Hippocampal formation (tissue), 2 donors: ENCODE data around the gene CACNA1C.
"Not testable (repeated sequence)": the region's sequence is repeated elsewhere in the genome, so short reads cannot be mapped to it uniquely, and the experiment has no call there.

ENCODE experiments used
- DNase-seq, 2 donors: peaks; one replicate each; lab custom pipeline; 2025; lab: John Stamatoyannopoulos, UW

CACNA1C gene

GRCh38 chr12:2485681-2486080, 432.9 kb downstream of the CACNA1C start:
- no peak for DNase-seq

DNA sequence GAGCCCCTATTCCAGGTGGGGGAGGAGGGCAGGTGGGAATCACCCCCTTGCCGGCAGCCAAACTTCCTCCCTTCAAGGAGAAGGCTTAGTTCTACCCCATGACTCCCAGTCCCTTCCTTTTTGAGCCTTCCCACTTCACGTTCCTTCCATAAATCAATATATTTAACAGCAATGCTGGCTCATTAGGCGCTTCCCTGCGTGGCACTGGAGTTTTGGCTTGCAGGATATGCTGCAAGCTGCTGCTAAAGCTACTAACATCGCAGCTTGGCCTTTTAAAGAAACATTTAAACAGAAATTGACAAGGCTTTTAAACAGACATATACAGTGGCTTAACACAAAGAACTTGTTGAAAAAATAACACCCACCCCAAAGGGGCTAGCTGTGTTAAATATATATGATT, 434.0 kb downstream of the CACNA1C start:
- DNase-seq: no peak

- no peak for DNase-seq
Observed at GRCh38 chr12:2487278-2487677, 434.5 kb downstream of the CACNA1C start.

DNA sequence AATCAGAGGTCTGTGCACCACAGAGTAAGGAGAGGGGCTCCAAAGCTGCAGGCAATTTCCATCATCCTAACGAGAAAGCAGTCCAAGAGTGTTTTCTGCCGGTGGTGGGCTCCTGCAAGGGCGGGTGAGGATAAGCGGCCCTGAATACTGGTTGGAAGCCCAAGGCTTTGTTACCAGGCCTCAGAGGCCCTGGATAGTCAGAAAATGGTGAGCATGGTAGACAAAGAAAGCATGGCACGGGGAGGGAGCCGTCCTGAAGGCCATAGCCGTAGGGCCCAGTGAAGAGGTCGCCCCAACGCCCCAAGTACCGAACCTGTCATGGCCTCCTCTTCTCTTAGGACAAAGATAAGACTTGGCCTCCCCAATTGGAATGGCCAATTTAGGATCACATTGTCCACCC, 435.3 kb downstream of the CACNA1C start:
- DNase-seq: no peak

DNA sequence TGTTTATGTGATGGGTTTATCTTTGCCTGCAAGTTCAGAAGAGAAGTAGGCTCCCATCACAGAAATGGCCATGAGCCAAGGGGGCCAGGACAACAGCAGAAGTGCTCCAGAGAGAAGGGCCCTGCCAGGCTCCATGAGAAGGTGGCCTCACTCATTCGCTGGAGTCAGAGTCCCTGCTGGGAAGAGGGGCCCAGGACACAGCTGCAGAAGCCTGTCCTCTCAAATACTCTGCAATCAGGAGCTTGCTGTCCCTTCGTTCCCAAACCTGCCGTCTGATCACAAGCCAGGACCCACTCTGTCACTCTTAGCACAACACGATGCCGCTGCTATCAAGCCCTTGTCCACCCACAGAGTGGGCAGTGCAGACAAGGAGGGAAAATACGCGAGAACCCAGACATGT, 435.8 kb downstream of the CACNA1C start:
- DNase-seq: no peak

GRCh38 chr12:2489275-2489674, 436.5 kb downstream of the CACNA1C start:
- no peak for DNase-seq

DNA sequence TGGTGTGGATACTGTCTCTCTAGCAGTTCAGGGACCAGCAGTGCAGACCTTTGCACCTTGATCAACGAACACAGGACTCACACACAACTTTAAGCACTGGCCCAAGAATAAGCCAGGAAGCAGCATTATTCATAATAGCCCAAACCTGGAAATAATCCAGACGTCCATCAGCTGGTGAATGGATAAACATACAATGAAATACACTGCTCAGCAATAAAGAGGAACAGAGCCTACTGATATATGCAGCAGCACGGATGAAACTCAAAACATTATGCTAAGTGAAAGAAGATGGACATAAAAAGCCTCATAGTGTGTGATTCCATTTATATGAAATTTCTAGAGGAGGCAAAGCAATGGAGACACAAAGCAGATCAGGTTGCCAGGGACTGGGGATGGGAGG, 438.0 kb downstream of the CACNA1C start:
- DNase-seq: no peak

GRCh38 chr12:2491349-2491748, 438.6 kb downstream of the CACNA1C start:
- not testable (repeated sequence) for DNase-seq

- no peak for DNase-seq
Observed at GRCh38 chr12:2492236-2492635, 439.4 kb downstream of the CACNA1C start.

DNA sequence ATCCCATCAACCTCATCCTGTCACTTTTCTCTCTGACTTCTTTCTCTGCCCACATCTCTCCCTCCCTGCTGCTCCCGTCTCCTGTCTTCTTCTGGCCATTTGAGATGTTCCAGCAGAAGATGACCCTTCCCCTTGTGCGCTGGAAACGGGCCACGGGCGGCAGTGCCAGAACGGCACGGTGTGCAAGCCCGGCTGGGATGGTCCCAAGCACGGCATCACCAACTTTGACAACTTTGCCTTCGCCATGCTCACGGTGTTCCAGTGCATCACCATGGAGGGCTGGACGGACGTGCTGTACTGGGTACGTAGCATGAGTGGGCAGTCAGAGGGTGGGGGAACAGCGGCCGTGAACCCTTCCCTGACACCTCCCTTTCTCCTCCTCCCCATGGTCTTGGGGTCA, 440.3 kb downstream of the CACNA1C start:
- DNase-seq: no peak

GRCh38 chr12:2494486-2495192, 441.9 kb downstream of the CACNA1C start:
- no peak for DNase-seq

DNA sequence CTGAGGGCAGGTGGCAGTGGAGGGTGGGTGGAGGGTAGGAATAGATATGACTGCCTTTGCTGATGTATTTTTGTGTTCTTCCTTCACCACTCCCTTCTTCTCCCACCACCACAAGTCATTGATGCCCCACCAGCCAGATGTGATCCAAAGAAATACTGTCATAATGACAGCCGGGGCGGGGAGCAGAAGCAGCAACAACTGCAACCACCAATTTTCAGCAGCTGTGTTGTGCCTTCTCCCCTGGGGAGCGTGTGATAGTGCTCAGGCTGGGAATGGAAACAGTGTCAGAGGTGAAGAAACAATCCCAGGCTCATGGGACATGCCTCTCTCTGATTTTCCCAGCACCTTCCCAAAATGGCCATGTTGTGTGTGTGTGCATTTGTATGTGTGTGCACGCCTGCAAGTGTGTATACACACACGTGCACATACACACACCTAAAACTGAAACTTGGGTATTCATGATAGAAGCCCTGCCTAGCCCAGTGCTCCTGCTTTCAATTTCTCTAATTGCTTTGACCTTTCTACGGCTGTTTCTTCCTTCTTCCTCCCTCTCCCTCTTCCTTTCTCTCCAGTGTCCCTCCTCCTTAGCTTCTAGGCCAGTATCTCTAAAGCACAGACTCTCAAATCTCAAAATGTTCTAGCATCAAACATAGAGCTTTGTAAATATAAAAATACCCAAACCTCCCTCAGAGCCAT, 442.8 kb downstream of the CACNA1C start:
- no peak for DNase-seq

DNA sequence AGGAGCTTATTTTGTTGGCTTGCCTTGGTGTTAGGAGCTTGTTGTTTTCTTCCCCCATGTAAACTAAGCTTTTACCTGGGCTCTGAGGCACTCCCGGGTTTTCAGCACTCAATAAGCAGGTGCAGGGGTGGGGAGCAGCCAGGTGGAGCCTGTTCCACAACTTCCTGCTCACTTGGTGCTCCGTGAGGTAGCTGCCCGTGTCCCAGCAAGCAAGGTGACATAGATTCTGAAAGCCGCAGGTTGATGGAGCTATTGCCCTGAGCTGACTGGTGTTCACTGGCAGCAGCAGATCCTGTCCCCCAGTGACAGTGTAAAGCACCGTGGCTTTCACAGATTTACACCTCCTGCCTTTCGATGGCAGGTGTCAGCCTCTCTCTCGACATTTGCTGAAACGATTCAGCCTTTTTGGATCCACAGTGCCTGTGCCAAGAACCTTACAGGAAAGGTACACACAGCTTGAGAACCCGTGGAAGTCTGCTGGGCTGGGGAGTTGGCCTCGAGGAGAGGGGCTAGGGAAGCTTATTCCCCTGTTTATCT, 446.2 kb downstream of the CACNA1C start:
- DNase-seq: no peak

GRCh38 chr12:2501464-2502191, 448.8 kb downstream of the CACNA1C start:
- peak in 1 of 2 donors; percentile 11 for DNase-seq

GRCh38 chr12:2503036-2503435, 450.2 kb downstream of the CACNA1C start:
- DNase-seq: no peak

DNA sequence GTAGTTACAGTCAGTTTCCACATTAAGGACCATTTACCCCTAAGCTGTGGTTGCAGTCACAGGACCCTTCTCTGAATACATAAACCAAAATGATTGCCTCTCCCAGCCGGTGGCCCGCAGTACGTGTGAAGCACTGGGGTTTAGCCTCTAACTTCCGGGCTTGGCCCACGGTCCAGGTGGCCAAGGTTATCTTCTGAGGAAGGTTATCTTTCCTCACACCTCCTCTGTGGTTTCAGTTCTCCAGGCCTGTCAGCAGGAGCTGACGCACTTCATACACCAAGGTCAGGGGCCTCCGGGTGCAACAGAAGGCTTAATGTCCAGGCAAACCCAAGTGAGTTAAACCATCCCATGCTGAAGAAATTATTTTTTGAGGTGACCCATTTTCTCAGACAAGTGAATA, 451.0 kb downstream of the CACNA1C start:
- DNase-seq: no peak

DNA sequence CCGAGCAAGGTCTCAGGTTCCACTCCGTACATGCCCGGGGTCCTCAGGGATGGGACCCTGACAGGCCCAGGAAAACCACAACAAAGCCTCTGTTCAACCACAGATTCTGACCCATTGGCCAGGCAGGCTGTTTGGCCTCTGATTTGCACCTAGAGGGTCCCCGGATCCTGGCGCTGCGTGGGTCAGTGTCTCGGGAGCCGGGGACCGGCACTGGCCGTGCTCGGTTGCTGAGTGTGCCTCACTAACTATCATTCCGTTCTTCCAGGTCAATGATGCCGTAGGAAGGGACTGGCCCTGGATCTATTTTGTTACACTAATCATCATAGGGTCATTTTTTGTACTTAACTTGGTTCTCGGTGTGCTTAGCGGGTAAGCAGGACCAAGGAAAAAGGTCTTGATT, 451.8 kb downstream of the CACNA1C start:
- no peak for DNase-seq

- DNase-seq: no peak
Observed at GRCh38 chr12:2507814-2508213, 455.0 kb downstream of the CACNA1C start.

GRCh38 chr12:2509137-2509536, 456.4 kb downstream of the CACNA1C start:
- no peak for DNase-seq

GRCh38 chr12:2510045-2510444, 457.3 kb downstream of the CACNA1C start:
- no peak for DNase-seq

- no peak for DNase-seq
Observed at GRCh38 chr12:2513141-2514037, 460.6 kb downstream of the CACNA1C start.

DNA sequence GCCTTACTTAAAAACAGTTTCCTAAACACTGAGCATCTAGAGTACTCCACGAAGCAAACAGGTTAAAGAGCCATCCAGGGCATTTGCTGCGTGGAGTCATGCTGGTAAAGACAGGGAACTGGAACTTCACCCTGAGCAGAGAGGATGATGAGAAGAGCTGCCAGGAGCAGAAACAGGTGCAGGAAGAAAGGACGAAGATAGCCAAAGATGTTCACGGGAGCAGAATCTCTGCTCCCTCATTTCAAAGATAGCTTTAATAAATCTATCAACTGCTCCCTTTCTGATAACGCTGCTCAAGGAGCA, 461.2 kb downstream of the CACNA1C start:
- no peak for DNase-seq
